ENCODE measurements around the gene CCDC61. TPM values are rescaled to one million over a fixed set of nuclear protein-coding genes. Genes with fewer than 3 reads are reported as not detected.

CCDC61 gene
- total RNA-seq, 2 experiments from 2014 or later, result 4.9 to 6.6 TPM

GRCh38 chr19:45959517-45960025, 35.7 kb upstream of the CCDC61 start:
- intact Hi-C loops (cut with DNase I, micrococcal nuclease), result no loop called here
- peaks cover 72% of the 10 kb centered on the region for H3K27me3 Mint-ChIP-seq
- no peak for ATAC-seq (ENCODE audit: poor library complexity)
- Histone ChIP-seq H3K27ac (ENCODE audit: low read depth in 1 of 2, low read length in 2 of 2) (no peak overlapping the region), H3K36me3 (ENCODE audit: insufficient read depth, low read length) (no peaks in the 10 kb centered on the region), H3K4me1 (ENCODE audit: insufficient read depth, low read length) (no peaks in the 10 kb centered on the region), H3K4me3 (ENCODE audit: low read length) (no peak overlapping the region), H3K27me3 (ENCODE audit: control insufficient read depth in 1 of 2, insufficient read depth in 2 of 2, low read length in 2 of 2) (peaks cover 10 to 32% of the 10 kb centered on the region in 2 experiments), H3K9me3 (ENCODE audit: control insufficient read depth in 1 of 2, insufficient read depth in 1 of 2, low read length in 2 of 2) (peaks cover 0 to 4% of the 10 kb centered on the region in 2 experiments)
- H3K36me3 Mint-ChIP-seq (ENCODE audit: low read depth), result no peaks in the 10 kb centered on the region
- DNase-seq, result no peak
- no peak for TF ChIP-seq CTCF (IDR thresholded peaks at IDR 0.05)
- H3K27ac Mint-ChIP-seq, result no peak overlapping the region
- no peaks in the 10 kb centered on the region for H3K4me1 Mint-ChIP-seq (ENCODE audit: low read depth)
- no peak overlapping the region for H3K4me3 Mint-ChIP-seq
- POLR2A ChIA-PET, result no interaction called here
- H3K9me3 Mint-ChIP-seq, result no peaks in the 10 kb centered on the region
- CTCF ChIA-PET, result no interaction called here

- Mint-ChIP-seq H3K36me3 (ENCODE audit: low read depth) (no peaks in the 10 kb centered on the region), H3K9me3 (no peaks in the 10 kb centered on the region), H3K4me3 (no peak overlapping the region), H3K27me3 (peaks cover 74% of the 10 kb centered on the region), H3K27ac (no peak overlapping the region), H3K4me1 (ENCODE audit: low read depth) (no peaks in the 10 kb centered on the region)
- Histone ChIP-seq H3K27ac (ENCODE audit: low read depth in 1 of 2, low read length in 2 of 2) (no peak overlapping the region), H3K36me3 (ENCODE audit: insufficient read depth, low read length) (no peaks in the 10 kb centered on the region), H3K27me3 (ENCODE audit: control insufficient read depth in 1 of 2, insufficient read depth in 2 of 2, low read length in 2 of 2) (peaks cover 10 to 31% of the 10 kb centered on the region in 2 experiments), H3K4me1 (ENCODE audit: insufficient read depth, low read length) (no peaks in the 10 kb centered on the region), H3K4me3 (ENCODE audit: low read length) (no peak overlapping the region), H3K9me3 (ENCODE audit: control insufficient read depth in 1 of 2, insufficient read depth in 1 of 2, low read length in 2 of 2) (peaks cover 0 to 3% of the 10 kb centered on the region in 2 experiments)
- no peak for ATAC-seq (ENCODE audit: poor library complexity)
- CTCF ChIA-PET, result no interaction called here
- POLR2A ChIA-PET, result no interaction called here
- intact Hi-C loops (cut with DNase I, micrococcal nuclease), result no loop called here
- DNase-seq, result no peak
- TF ChIP-seq CTCF (IDR thresholded peaks at IDR 0.05), result no peak
Measured at GRCh38 chr19:45960595-45961235, 34.6 kb upstream of the CCDC61 start.

DNA sequence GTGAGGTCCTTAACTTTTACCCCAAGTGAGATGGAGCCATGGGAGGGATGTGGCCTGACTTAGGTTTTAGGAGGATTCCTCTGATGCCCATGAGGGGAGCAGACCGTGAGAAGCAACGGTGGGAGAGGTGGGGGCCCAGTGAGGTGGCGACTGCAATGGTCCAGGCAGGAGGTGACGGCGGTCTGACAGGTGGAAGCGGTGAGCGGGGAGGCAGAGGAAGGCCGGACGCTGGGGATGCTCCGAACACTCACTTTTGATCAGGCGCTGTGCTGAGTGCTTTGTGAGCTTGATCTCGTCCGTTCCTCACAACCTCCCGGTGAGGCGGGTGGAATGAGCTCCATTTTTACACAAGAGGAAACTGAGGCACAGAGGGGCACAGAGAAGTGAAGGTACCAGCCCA, 33.2 kb upstream of the CCDC61 start:
- TF ChIP-seq CTCF (IDR thresholded peaks at IDR 0.05), result no peak
- ChIA-PET POLR2A (no interaction called here), CTCF (no interaction called here)
- H3K9me3 Mint-ChIP-seq, result no peaks in the 10 kb centered on the region
- Histone ChIP-seq H3K36me3 (ENCODE audit: insufficient read depth, low read length) (no peaks in the 10 kb centered on the region), H3K27me3 (ENCODE audit: control insufficient read depth in 1 of 2, insufficient read depth in 2 of 2, low read length in 2 of 2) (peaks cover 9 to 27% of the 10 kb centered on the region in 2 experiments), H3K9me3 (ENCODE audit: control insufficient read depth in 1 of 2, insufficient read depth in 1 of 2, low read length in 2 of 2) (no peaks in the 10 kb centered on the region), H3K4me3 (ENCODE audit: low read length) (no peak overlapping the region), H3K27ac (ENCODE audit: low read depth in 1 of 2, low read length in 2 of 2) (no peak overlapping the region), H3K4me1 (ENCODE audit: insufficient read depth, low read length) (no peaks in the 10 kb centered on the region)
- H3K27ac Mint-ChIP-seq, result no peak overlapping the region
- peaks cover 79% of the 10 kb centered on the region for H3K27me3 Mint-ChIP-seq
- intact Hi-C loops (cut with DNase I, micrococcal nuclease), result no loop called here
- DNase-seq (no peak), ATAC-seq (ENCODE audit: poor library complexity) (no peak)
- no peaks in the 10 kb centered on the region for H3K36me3 Mint-ChIP-seq (ENCODE audit: low read depth)
- no peak overlapping the region for H3K4me3 Mint-ChIP-seq
- no peaks in the 10 kb centered on the region for H3K4me1 Mint-ChIP-seq (ENCODE audit: low read depth)
